Mesenchymal stem cell (in vitro differentiated cells and primary cell): Measurements from ENCODE around the gene DDX6.
"Not testable (repeated sequence)": the region's sequence is repeated elsewhere in the genome, so short reads cannot be mapped to it uniquely, and the experiment has no call there.

Experiments used
- DNase-seq: peaks from one replicate; pipeline ENCODE4 v3.0.0-alpha.2; 2013
- H2AFZ ChIP-seq: one replicate; pipeline ENCODE4 v1.6.1; 2013; ENCODE audit warnings: low read depth, mild to moderate bottlenecking, control low read depth, inconsistent platforms, low read length, moderate library complexity
- H2AK5ac ChIP-seq: 2 replicates; pipeline ENCODE4 v1.6.1; 2013; ENCODE audit warnings: low read length, moderate library complexity, mild to moderate bottlenecking, inconsistent platforms; ENCODE audit not compliant: severe bottlenecking
- H2BK120ac ChIP-seq: one replicate; pipeline ENCODE4 v1.6.1; 2013; ENCODE audit warnings: low read depth, mild to moderate bottlenecking, inconsistent platforms, low read length, moderate library complexity
- H2BK12ac ChIP-seq, 2 experiments: one replicate each; pipeline ENCODE4 v1.6.1; 2013; ENCODE audit warnings: inconsistent platforms in 2 of 2, low read length in 2 of 2, mild to moderate bottlenecking in 2 of 2, moderate library complexity in 2 of 2, control low read depth in 1 of 2
- H2BK15ac ChIP-seq: one replicate; pipeline ENCODE4 v1.6.1; 2013; ENCODE audit warnings: mild to moderate bottlenecking, low read depth, inconsistent platforms; ENCODE audit not compliant: poor library complexity, severe bottlenecking
- H2BK5ac ChIP-seq: 2 replicates; pipeline ENCODE4 v1.6.1; 2013; ENCODE audit warnings: low read depth, mild to moderate bottlenecking, low read length, control low read depth, inconsistent platforms; ENCODE audit not compliant: poor library complexity, severe bottlenecking
- H3K14ac ChIP-seq, 2 experiments: one replicate each; pipeline ENCODE4 v1.6.1; 2013; ENCODE audit warnings: inconsistent platforms in 2 of 2, low read length in 2 of 2, control low read depth in 1 of 2, mild to moderate bottlenecking in 1 of 2, moderate library complexity in 1 of 2
- H3K18ac ChIP-seq, 2 experiments: one replicate each; pipeline ENCODE4 v1.6.1; 2013; ENCODE audit warnings: inconsistent platforms in 2 of 2, low read length in 2 of 2, control low read depth in 1 of 2, low read depth in 1 of 2, mild to moderate bottlenecking in 1 of 2
- H3K23ac ChIP-seq, 2 experiments: one replicate each; pipeline ENCODE4 v1.6.1; 2013; ENCODE audit warnings: inconsistent platforms in 2 of 2, low read length in 2 of 2, mild to moderate bottlenecking in 2 of 2, moderate library complexity in 2 of 2, control low read depth in 1 of 2
- H3K27ac ChIP-seq: 2 replicates; pipeline ENCODE4 v1.5.1; 2013; ENCODE audit warnings: mild to moderate bottlenecking, moderate library complexity, low read length, control low read depth, inconsistent platforms; ENCODE audit not compliant: poor library complexity, severe bottlenecking
- H3K27me3 ChIP-seq, 2 experiments: 2 replicates each; pipeline versions ENCODE4 v1.6.1 to v1.7.0; 2013; ENCODE audit warnings: low read length in 2 of 2, mild to moderate bottlenecking in 2 of 2, moderate library complexity in 2 of 2, control low read depth in 1 of 2, inconsistent platforms in 1 of 2; ENCODE audit not compliant: control insufficient read depth in 1 of 2, insufficient read depth in 1 of 2
- H3K36me3 ChIP-seq, 2 experiments: 2 replicates each; pipeline versions ENCODE4 v1.6.1 to v1.7.0; 2013; ENCODE audit warnings: low read length in 2 of 2, control low read depth in 1 of 2, inconsistent platforms in 1 of 2, low read depth in 1 of 2, mild to moderate bottlenecking in 1 of 2; ENCODE audit not compliant: insufficient read depth in 2 of 2, control insufficient read depth in 1 of 2
- H3K4ac ChIP-seq, 2 experiments: one replicate each; pipeline ENCODE4 v1.6.1; 2013; ENCODE audit warnings: inconsistent platforms in 2 of 2, low read length in 2 of 2, mild to moderate bottlenecking in 2 of 2, moderate library complexity in 2 of 2, control low read depth in 1 of 2, low read depth in 1 of 2
- H3K4me1 ChIP-seq: 2 replicates; pipeline ENCODE4 v1.6.1; 2013; ENCODE audit warnings: low read depth, low read length, control low read depth; ENCODE audit not compliant: control insufficient read depth, insufficient read depth
- H3K4me2 ChIP-seq: 2 replicates; pipeline ENCODE4 v1.6.1; 2013; ENCODE audit warnings: low read length, mild to moderate bottlenecking, inconsistent platforms; ENCODE audit not compliant: poor library complexity, severe bottlenecking
- H3K4me3 ChIP-seq, 2 experiments: 2 replicates each; pipeline versions ENCODE4 v1.5.1 to v1.7.0; 2013; ENCODE audit warnings: low read length in 2 of 2, mild to moderate bottlenecking in 2 of 2, control low read depth in 1 of 2, low read depth in 1 of 2; ENCODE audit not compliant: insufficient read depth in 1 of 2
- H3K79me1 ChIP-seq: replicated peaks from 2 replicates; pipeline ENCODE4 v1.6.1; 2013; ENCODE audit warnings: mild to moderate bottlenecking, control low read depth, low read length, inconsistent platforms; ENCODE audit not compliant: poor library complexity, severe bottlenecking
- H3K9ac ChIP-seq: 2 replicates; pipeline ENCODE4 v1.7.0; 2013; ENCODE audit warnings: mild to moderate bottlenecking, low read length, moderate library complexity
- H3K9me3 ChIP-seq: 2 replicates; pipeline ENCODE4 v1.7.0; 2013; ENCODE audit warnings: mild to moderate bottlenecking, low read length; ENCODE audit not compliant: control insufficient read depth
- H4K8ac ChIP-seq: one replicate; pipeline ENCODE4 v1.6.1; 2013; ENCODE audit warnings: inconsistent platforms, mild to moderate bottlenecking, low read length, moderate library complexity
- H4K91ac ChIP-seq: one replicate; pipeline ENCODE4 v1.6.1; 2013; ENCODE audit warnings: mild to moderate bottlenecking, low read length, inconsistent platforms
- WGBS: methylation state at CpG from one replicate; pipeline ENCODE4 v1.1.7; 2013; ENCODE audit warnings: mixed read lengths; 5-methylcytosine and 5-hydroxymethylcytosine counted together

Gene DDX6

DNA sequence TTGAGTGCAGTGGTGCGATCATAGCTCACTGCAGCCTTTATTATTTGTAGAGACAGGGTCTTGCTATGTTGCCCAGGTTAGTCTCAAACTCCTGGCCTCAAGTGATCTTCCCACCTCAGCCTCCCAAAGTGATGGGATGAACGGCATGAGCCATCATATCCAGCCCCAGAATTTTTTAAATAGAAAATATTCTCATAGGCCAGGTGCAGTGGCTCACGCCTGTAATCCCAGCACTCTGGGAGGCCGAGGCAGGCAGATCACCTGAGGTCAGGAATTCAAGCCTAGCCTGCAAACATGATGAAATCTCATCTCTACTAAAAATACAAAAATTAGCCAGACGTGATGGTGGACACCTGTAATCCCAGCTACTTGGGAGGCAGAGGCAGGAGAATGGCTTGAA, 7.6 kb downstream of the DDX6 start:
- H3K27ac ChIP-seq, H4K91ac ChIP-seq, H3K27me3 ChIP-seq, DNase-seq, H3K4me2 ChIP-seq, H2BK5ac ChIP-seq, H3K4ac ChIP-seq, H3K4me3 ChIP-seq, H3K9ac ChIP-seq, H3K14ac ChIP-seq, H2AK5ac ChIP-seq, H2BK120ac ChIP-seq, H2BK12ac ChIP-seq, H2AFZ ChIP-seq, H3K23ac ChIP-seq, H2BK15ac ChIP-seq, H3K9me3 ChIP-seq, H4K8ac ChIP-seq, H3K79me1 ChIP-seq, H3K4me1 ChIP-seq, H3K18ac ChIP-seq: not testable (repeated sequence)
- 99% methylated on average over 5 of the region's 5 CpGs for WGBS
- peaks cover 33 to 72% of the 10 kb centered on the region in 2 experiments for H3K36me3 ChIP-seq

GRCh38 chr11:118778898-118779297, 12.1 kb downstream of the DDX6 start:
- over 99% methylated on average over 4 of the region's 5 CpGs for WGBS
- H3K9ac ChIP-seq = no peak overlapping the region

DNA sequence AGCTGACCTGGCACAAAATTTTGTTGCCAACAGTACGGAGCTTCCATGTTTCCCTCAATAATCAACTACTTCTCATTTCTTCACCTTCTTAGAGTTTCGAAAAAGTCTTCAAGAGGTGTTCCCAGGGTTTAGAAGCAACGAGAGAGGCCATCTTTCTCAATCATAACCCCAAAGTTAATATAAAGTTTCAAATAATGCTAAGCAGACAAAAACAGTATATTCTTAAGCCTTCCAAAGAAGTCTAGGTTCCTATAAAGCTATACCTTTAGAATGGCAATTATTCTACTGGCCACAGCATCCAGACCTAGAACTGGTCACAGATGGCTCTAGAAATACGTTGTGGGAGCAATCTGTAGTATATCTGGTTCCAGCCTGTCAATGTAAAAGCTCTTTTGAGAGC, 16.9 kb downstream of the DDX6 start:
- over 99% methylated on average over 3 of the region's 4 CpGs for WGBS
- no peaks in the 10 kb centered on the region for H3K9me3 ChIP-seq
- no peak overlapping the region for H3K4me2 ChIP-seq
- H2BK12ac ChIP-seq = no peak overlapping the region
- H2BK120ac ChIP-seq = no peak overlapping the region
- no peak overlapping the region for H2AFZ ChIP-seq
- H3K14ac ChIP-seq = no peak overlapping the region
- no peak overlapping the region for H4K91ac ChIP-seq
- no peak overlapping the region for H4K8ac ChIP-seq
- no peak overlapping the region for H3K18ac ChIP-seq
- no peaks in the 10 kb centered on the region for H3K4me1 ChIP-seq
- H3K79me1 ChIP-seq = no peaks in the 10 kb centered on the region
- no peak overlapping the region for H2BK5ac ChIP-seq
- H3K36me3 ChIP-seq = peaks cover 26 to 80% of the 10 kb centered on the region in 2 experiments
- no peak overlapping the region for H2BK15ac ChIP-seq
- H2AK5ac ChIP-seq = no peak overlapping the region
- no peak overlapping the region for H3K4me3 ChIP-seq
- DNase-seq = no peak
- no peak overlapping the region for H3K4ac ChIP-seq
- no peak overlapping the region for H3K23ac ChIP-seq
- no peak overlapping the region for H3K9ac ChIP-seq
- H3K27ac ChIP-seq = no peak overlapping the region
- H3K27me3 ChIP-seq = no peaks in the 10 kb centered on the region

More at GRCh38 chr11:118778898-118779297, 12.1 kb downstream of the DDX6 start:
- Histone ChIP-seq H3K4ac (no peak overlapping the region), H3K9me3 (no peaks in the 10 kb centered on the region), H2BK5ac (no peak overlapping the region), H4K8ac (no peak overlapping the region), H3K4me3 (no peak overlapping the region), H3K18ac (no peak overlapping the region), H2BK15ac (no peak overlapping the region), H2BK120ac (no peak overlapping the region), H2AFZ (no peak overlapping the region), H3K4me2 (no peak overlapping the region), H3K36me3 (peaks cover 43 to 95% of the 10 kb centered on the region in 2 experiments), H2AK5ac (no peak overlapping the region), H4K91ac (no peak overlapping the region), H3K4me1 (no peaks in the 10 kb centered on the region), H3K27ac (no peak overlapping the region), H3K27me3 (no peaks in the 10 kb centered on the region), H2BK12ac (no peak overlapping the region), H3K23ac (no peak overlapping the region), H3K14ac (no peak overlapping the region), H3K79me1 (no peaks in the 10 kb centered on the region)
- DNase-seq = no peak

- H3K14ac ChIP-seq = no peak overlapping the region
- H2BK120ac ChIP-seq = no peak overlapping the region
- no peak overlapping the region for H3K4me2 ChIP-seq
- H3K79me1 ChIP-seq = peaks cover 3% of the 10 kb centered on the region
- H2BK12ac ChIP-seq = no peak overlapping the region
- peak overlapping the region; percentile 11 for H3K9ac ChIP-seq
- H3K4me3 ChIP-seq = no peak overlapping the region
- no peak overlapping the region for H3K27ac ChIP-seq
- H3K27me3 ChIP-seq = no peaks in the 10 kb centered on the region
- H2BK15ac ChIP-seq = no peak overlapping the region
- peaks cover 25 to 76% of the 10 kb centered on the region in 2 experiments for H3K36me3 ChIP-seq
- no peak overlapping the region for H2BK5ac ChIP-seq
- H3K4ac ChIP-seq = no peak overlapping the region
- no peak overlapping the region for H4K8ac ChIP-seq
- peaks cover 3% of the 10 kb centered on the region for H3K4me1 ChIP-seq
- no peak overlapping the region for H2AK5ac ChIP-seq
- H2AFZ ChIP-seq = no peak overlapping the region
- H4K91ac ChIP-seq = no peak overlapping the region
- WGBS = 100% methylated on average over 3 of the region's 4 CpGs
- H3K18ac ChIP-seq = no peak overlapping the region
- H3K23ac ChIP-seq = no peak overlapping the region
- no peak for DNase-seq
- H3K9me3 ChIP-seq = no peaks in the 10 kb centered on the region
Measured at GRCh38 chr11:118771547-118772288, 19.2 kb downstream of the DDX6 start.
